SK-N-SH treated with all-trans-retinoic acid at 6 μM for 48 hours (cell line): ENCODE measurements around the gene DPEP2.

Experiments used
- ATAC-seq: fragments of 200-7000 bp; cut with Tn5 transposase; 3 replicates; pipeline ENCODE4 v1.9.1; 2020; ENCODE audit warnings: mild to moderate bottlenecking, moderate library complexity
- BACH2 ChIP-seq: fragments of 250-450 bp; sonication (Bioruptor Pico); IDR thresholded peaks from 2 replicates; pipeline ENCODE4 v1.9.0; 2021; ENCODE audit warnings: mild to moderate bottlenecking, borderline replicate concordance
- CREB5 ChIP-seq: fragments of 250-450 bp; sonication (Bioruptor Pico); IDR thresholded peaks from 2 replicates; pipeline ENCODE4 v1.5.1; 2020; ENCODE audit warnings: low read depth, mild to moderate bottlenecking, moderate library complexity
- CSDC2 ChIP-seq: fragments of 250-450 bp; sonication (Bioruptor Pico); IDR thresholded peaks from 2 replicates; pipeline ENCODE4 v1.5.0; 2020; ENCODE audit warnings: mild to moderate bottlenecking, moderate library complexity
- GLIS3 ChIP-seq: fragments of 250-450 bp; sonication (Bioruptor Pico); IDR thresholded peaks from 2 replicates; pipeline ENCODE4 v1.5.0; 2020; ENCODE audit warnings: mild to moderate bottlenecking, moderate library complexity
- ISL1 ChIP-seq: fragments of 250-450 bp; sonication (Bioruptor Pico); IDR thresholded peaks from 2 replicates; pipeline ENCODE4 v2.1.2; 2022; ENCODE audit warnings: mild to moderate bottlenecking, moderate library complexity
- OSR1 ChIP-seq: fragments of 250-450 bp; sonication (Bioruptor Pico); IDR thresholded peaks from 2 replicates; pipeline ENCODE4 v1.8.0; 2022; ENCODE audit warnings: moderate library complexity, mild to moderate bottlenecking, inconsistent platforms
- PATZ1 ChIP-seq: fragments of 250-450 bp; sonication (Bioruptor Pico); IDR thresholded peaks from 2 replicates; pipeline ENCODE4 v1.8.0; 2020; ENCODE audit warnings: mild to moderate bottlenecking, moderate library complexity, borderline replicate concordance
- POU6F1 ChIP-seq: fragments of 250-450 bp; sonication (Bioruptor Pico); IDR thresholded peaks from 2 replicates; pipeline ENCODE4 v1.8.0; 2021; ENCODE audit warnings: low read depth, mild to moderate bottlenecking, moderate library complexity, borderline replicate concordance
- RARB ChIP-seq: fragments of 250-450 bp; sonication (Bioruptor Pico); IDR thresholded peaks from 2 replicates; pipeline ENCODE4 v1.8.0; 2021; ENCODE audit warnings: mild to moderate bottlenecking, moderate library complexity
- SNAI2 ChIP-seq: fragments of 250-450 bp; sonication (Bioruptor Pico); IDR thresholded peaks from 2 replicates; pipeline ENCODE4 v1.5.0; 2020; ENCODE audit warnings: mild to moderate bottlenecking, moderate library complexity
- TCF4 ChIP-seq: fragments of 250-450 bp; sonication (Bioruptor Pico); IDR thresholded peaks from 2 replicates; pipeline ENCODE4 v1.8.0; 2021; ENCODE audit warnings: mild to moderate bottlenecking, moderate library complexity, borderline replicate concordance
- TOX ChIP-seq: fragments of 250-450 bp; sonication (Bioruptor Pico); IDR thresholded peaks from 2 replicates; pipeline ENCODE4 v1.8.0; 2021; ENCODE audit warnings: mild to moderate bottlenecking, moderate library complexity, borderline replicate concordance
- TSHZ2 ChIP-seq: fragments of 250-450 bp; sonication (Bioruptor Pico); IDR thresholded peaks from 2 replicates; pipeline ENCODE4 v1.5.0; 2020; ENCODE audit warnings: mild to moderate bottlenecking, moderate library complexity
- ZC3H10 ChIP-seq: fragments of 250-450 bp; sonication (Bioruptor Pico); IDR thresholded peaks from 2 replicates; pipeline ENCODE4 v1.5.1; 2021; ENCODE audit warnings: mild to moderate bottlenecking, moderate library complexity
- ZFP3 ChIP-seq: fragments of 250-450 bp; sonication (Bioruptor Pico); IDR thresholded peaks from 2 replicates; pipeline ENCODE4 v1.5.0; 2020; ENCODE audit warnings: mild to moderate bottlenecking, moderate library complexity
- ZFP30 ChIP-seq: fragments of 450-650 bp; formaldehyde crosslinking; IDR thresholded peaks from 2 replicates; pipeline ENCODE4 v1.5.0; 2022; ENCODE audit warnings: mild to moderate bottlenecking, moderate library complexity
- ZNF565 ChIP-seq: fragments of 450-650 bp; formaldehyde crosslinking; conservative IDR thresholded peaks from 2 replicates; pipeline ENCODE4 v1.5.0; 2020; ENCODE audit warnings: low read depth, mild to moderate bottlenecking, moderate library complexity
- ZNF70 ChIP-seq: fragments of 450-650 bp; formaldehyde crosslinking; IDR thresholded peaks from 2 replicates; pipeline ENCODE4 v1.5.0; 2020; ENCODE audit warnings: mild to moderate bottlenecking, moderate library complexity
- ZNF8 ChIP-seq: fragments of 450-650 bp; formaldehyde crosslinking; IDR thresholded peaks from 2 replicates; pipeline ENCODE4 v1.5.0; 2020; ENCODE audit warnings: mild to moderate bottlenecking, moderate library complexity
- TF ChIP-seq, protein P1 (sequence below): fragments of 250-450 bp; sonication (Bioruptor Pico); IDR thresholded peaks from 2 replicates; pipeline ENCODE4 v1.5.1; 2021; ENCODE audit warnings: mild to moderate bottlenecking, moderate library complexity

The DPEP2 gene

GRCh38 chr16:67971111-67971510 is 28.2 kb downstream of the DPEP2 start:
- no peak for ATAC-seq
- no peak for TF ChIP-seq ISL1 (CRISPR knock-in tag)
- TF ChIP-seq, protein P1, sequence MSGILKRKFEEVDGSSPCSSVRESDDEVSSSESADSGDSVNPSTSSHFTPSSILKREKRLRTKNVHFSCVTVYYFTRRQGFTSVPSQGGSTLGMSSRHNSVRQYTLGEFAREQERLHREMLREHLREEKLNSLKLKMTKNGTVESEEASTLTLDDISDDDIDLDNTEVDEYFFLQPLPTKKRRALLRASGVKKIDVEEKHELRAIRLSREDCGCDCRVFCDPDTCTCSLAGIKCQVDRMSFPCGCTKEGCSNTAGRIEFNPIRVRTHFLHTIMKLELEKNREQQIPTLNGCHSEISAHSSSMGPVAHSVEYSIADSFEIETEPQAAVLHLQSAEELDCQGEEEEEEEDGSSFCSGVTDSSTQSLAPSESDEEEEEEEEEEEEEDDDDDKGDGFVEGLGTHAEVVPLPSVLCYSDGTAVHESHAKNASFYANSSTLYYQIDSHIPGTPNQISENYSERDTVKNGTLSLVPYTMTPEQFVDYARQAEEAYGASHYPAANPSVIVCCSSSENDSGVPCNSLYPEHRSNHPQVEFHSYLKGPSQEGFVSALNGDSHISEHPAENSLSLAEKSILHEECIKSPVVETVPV (CRISPR knock-in tag): no peak

- TF ChIP-seq CSDC2 (CRISPR knock-in tag) (no peak), BACH2 (no peak), OSR1 (no peak), ZNF8 (CRISPR knock-in tag) (no peak), ZC3H10 (no peak), ZFP30 (CRISPR knock-in tag) (no peak), RARB (no peak), SNAI2 (CRISPR knock-in tag) (no peak), TSHZ2 (CRISPR knock-in tag) (no peak), ZFP3 (no peak), PATZ1 (CRISPR knock-in tag) (no peak), POU6F1 (CRISPR knock-in tag) (no peak), ZNF565 (CRISPR knock-in tag) (no peak), ZNF70 (no peak), TCF4 (no peak), ISL1 (CRISPR knock-in tag) (no peak), TOX (CRISPR knock-in tag) (no peak)
- TF ChIP-seq, protein P1 (CRISPR knock-in tag): no peak
- ATAC-seq: no peak
Measured at GRCh38 chr16:67969254-67970039, 29.8 kb downstream of the DPEP2 start.

- ATAC-seq: peak; percentile 83
- TF ChIP-seq ISL1 (CRISPR knock-in tag) (no peak), ZFP3 (peak; percentile 75; the same call in 1 of the 2 replicates), CREB5 (CRISPR knock-in tag) (no peak), GLIS3 (CRISPR knock-in tag) (0 out of 2 replicates have a peak, but pooled peaks have one; percentile 71), RARB (no peak), TOX (CRISPR knock-in tag) (no peak), POU6F1 (CRISPR knock-in tag) (0 out of 2 replicates have a peak, but pooled peaks have one; percentile 20), ZFP30 (CRISPR knock-in tag) (no peak), TSHZ2 (CRISPR knock-in tag) (no peak)
Measured at GRCh38 chr16:67968400-67969253, 30.7 kb downstream of the DPEP2 start, which contains the start of gene SLC12A4. Gene SLC12A4, minus strand, starts transcription at chr16:67968637. Its CDS starts 84 bp downstream, at chr16:67968553.
